Activated CD4-positive, alpha-beta T cell treated with anti-CD3 and anti-CD28 coated beads, Interleukin-2, amount 50 U/mL, for 48 hours (primary cell): ENCODE results near the gene UQCR11.

Source experiments
- DNase-seq, 2 experiments: peaks; one replicate each; pipeline ENCODE4 v3.0.0-alpha.2; 2020

The UQCR11 gene

GRCh38 chr19:1613808-1614570 lies 8.7 kb upstream of the UQCR11 start:
- no peak for DNase-seq

- no peak for DNase-seq
Measured at GRCh38 chr19:1613146-1613545, 7.9 kb upstream of the UQCR11 start.

- DNase-seq, result no peak
Measured at GRCh38 chr19:1612114-1613086, 7.1 kb upstream of the UQCR11 start.

GRCh38 chr19:1611353-1611752 lies 6.1 kb upstream of the UQCR11 start:
- no peak for DNase-seq

- no peak for DNase-seq
Measured at GRCh38 chr19:1610579-1610978, 5.3 kb upstream of the UQCR11 start.

- no peak for DNase-seq
Measured at GRCh38 chr19:1609680-1610474, 4.6 kb upstream of the UQCR11 start.

- no peak for DNase-seq
Measured at GRCh38 chr19:1609103-1609396, 3.8 kb upstream of the UQCR11 start.

GRCh38 chr19:1608359-1609102 lies 3.3 kb upstream of the UQCR11 start:
- DNase-seq, result peak in 1 of 2 experiments; percentile 28

GRCh38 chr19:1606138-1606651 lies 933 bp upstream of the UQCR11 start:
- no peak for DNase-seq

GRCh38 chr19:1602091-1602707 lies 3.1 kb downstream of the UQCR11 start:
- DNase-seq, result no peak

GRCh38 chr19:1601613-1602064 lies 3.6 kb downstream of the UQCR11 start:
- DNase-seq, result no peak

GRCh38 chr19:1599460-1599846 lies 5.8 kb downstream of the UQCR11 start:
- DNase-seq, result no peak

GRCh38 chr19:1598777-1599459 lies 6.3 kb downstream of the UQCR11 start:
- no peak for DNase-seq

- DNase-seq, result no peak
Measured at GRCh38 chr19:1593501-1593772, 11.8 kb downstream of the UQCR11 start.

GRCh38 chr19:1592755-1593500 lies 12.3 kb downstream of the UQCR11 start, which contains the start of gene MBD3:
Gene MBD3, minus strand, starts transcription at chr19:1592865. Its CDS starts 234 bp downstream, at chr19:1592631.
- peak; percentile 85 to 88 for DNase-seq

GRCh38 chr19:1592024-1592754 lies 13.1 kb downstream of the UQCR11 start:
- DNase-seq, result peak; percentile 81

GRCh38 chr19:1591421-1592023 lies 13.7 kb downstream of the UQCR11 start:
- DNase-seq, result peak in 1 of 2 experiments; percentile 30

GRCh38 chr19:1590641-1591397 lies 14.4 kb downstream of the UQCR11 start:
- DNase-seq, result peak; percentile 40 to 48
